LNCaP clone FGC (cell line): ENCODE results near the gene ITIH4.

Experiments used
- DNase-seq: peaks from one replicate; pipeline ENCODE4 v3.0.0-alpha.2; 2011; ENCODE audit warnings: low read depth
- H3K4me3 ChIP-seq: 2 replicates; pipeline ENCODE4 v1.5.1; 2011; ENCODE audit warnings: mild to moderate bottlenecking, low read depth, low read length, control low read depth
- TF ChIP-seq, protein P1 (sequence below): IDR thresholded peaks from 2 replicates; pipeline ENCODE4 v1.5.1; 2012; ENCODE audit warnings: mild to moderate bottlenecking; ENCODE audit not compliant: control insufficient read depth, insufficient read depth; ENCODE audit errors: extremely low read depth

The ITIH4 gene

DNA sequence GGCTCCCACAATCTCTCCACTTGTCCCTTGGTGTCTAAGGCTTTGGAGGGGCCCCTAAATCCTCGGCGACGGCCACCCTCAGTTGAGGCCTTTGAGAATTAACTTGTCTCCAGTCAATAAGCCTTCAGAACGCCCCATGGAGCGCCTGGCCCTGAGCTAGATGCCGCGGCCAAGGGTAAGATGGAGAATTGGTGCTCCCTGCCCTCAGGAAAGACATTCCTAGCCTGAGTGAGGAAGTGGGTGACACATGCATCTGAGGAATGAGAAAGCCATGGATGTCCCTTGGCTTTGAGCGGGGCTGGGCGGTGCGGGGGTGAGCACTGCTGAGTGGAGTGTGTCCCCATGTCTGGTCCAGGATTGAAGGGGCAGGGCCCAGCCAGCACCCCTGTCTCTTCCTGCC lies 13.3 kb downstream of the ITIH4 start:
- DNase-seq = no peak
- H3K4me3 ChIP-seq = no peak overlapping the region
- TF ChIP-seq, protein P1, sequence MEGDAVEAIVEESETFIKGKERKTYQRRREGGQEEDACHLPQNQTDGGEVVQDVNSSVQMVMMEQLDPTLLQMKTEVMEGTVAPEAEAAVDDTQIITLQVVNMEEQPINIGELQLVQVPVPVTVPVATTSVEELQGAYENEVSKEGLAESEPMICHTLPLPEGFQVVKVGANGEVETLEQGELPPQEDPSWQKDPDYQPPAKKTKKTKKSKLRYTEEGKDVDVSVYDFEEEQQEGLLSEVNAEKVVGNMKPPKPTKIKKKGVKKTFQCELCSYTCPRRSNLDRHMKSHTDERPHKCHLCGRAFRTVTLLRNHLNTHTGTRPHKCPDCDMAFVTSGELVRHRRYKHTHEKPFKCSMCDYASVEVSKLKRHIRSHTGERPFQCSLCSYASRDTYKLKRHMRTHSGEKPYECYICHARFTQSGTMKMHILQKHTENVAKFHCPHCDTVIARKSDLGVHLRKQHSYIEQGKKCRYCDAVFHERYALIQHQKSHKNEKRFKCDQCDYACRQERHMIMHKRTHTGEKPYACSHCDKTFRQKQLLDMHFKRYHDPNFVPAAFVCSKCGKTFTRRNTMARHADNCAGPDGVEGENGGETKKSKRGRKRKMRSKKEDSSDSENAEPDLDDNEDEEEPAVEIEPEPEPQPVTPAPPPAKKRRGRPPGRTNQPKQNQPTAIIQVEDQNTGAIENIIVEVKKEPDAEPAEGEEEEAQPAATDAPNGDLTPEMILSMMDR = no peak

DNA sequence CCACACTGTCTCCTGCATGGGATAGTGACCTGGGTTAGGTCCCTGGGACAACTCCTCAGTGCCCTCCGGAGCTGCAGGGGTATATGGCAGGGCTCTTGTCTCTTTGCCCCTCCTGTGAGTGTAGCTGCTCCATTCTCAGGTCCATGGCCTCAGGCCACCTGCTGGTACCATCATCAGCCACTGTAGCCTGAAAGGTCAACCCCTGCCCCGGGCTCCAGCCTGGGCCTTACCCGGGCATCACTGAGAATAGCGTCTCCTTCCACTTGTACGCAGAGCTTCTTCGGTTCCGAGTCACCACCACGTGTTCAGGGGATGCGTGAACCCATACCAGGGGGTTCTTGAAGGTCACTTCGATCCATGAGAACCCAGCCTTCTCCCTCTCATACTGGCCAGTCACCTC lies 13.8 kb downstream of the ITIH4 start:
- TF ChIP-seq, protein P1 = no peak
- DNase-seq = no peak

DNA sequence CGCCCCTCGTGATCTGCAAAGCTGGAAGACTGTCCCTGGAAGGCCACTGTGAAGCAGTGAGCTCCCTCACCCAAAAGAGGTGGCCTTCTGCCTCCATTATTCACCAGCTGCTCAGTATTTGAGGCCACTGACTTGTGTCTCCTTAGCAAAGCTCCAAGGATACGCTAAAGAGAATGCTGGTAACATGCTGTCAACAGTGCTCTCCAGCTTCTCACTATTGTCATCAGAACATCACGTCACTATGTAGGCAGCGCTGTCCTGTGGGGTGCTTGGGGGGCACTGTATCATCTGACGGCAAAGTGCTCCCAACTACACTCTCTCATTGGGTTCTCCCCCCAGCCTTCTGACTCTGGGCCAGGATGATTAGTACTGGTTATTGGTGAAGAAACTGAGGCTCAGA lies 14.3 kb downstream of the ITIH4 start:
- TF ChIP-seq, protein P1 = no peak
- H3K4me3 ChIP-seq = no peak overlapping the region
- DNase-seq = no peak

More for the DNA sequence above, 13.8 kb downstream of the ITIH4 start:
- no peak overlapping the region for H3K4me3 ChIP-seq

DNA sequence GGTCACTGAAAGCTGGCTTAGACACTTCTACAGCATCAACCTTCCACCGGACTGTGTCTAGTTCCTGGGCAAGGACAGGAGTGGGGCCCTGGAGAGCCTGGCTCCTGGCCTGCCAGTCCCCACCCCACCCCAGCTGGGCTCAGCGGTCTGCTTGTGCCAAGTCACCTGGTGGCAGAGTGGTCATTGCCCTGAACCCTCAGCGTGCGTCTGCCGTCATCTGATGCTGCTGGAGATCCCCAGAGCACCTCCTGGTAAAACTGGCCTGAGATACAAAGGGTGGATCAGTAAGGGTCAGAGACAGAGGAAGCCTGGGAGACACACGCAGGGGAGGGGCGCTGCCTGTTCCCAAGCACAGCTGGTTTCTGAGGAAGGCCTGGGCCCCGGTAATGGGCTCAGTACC lies 16.7 kb downstream of the ITIH4 start:
- no peak for DNase-seq
- TF ChIP-seq, protein P1 = no peak
- H3K4me3 ChIP-seq = no peak overlapping the region

DNA sequence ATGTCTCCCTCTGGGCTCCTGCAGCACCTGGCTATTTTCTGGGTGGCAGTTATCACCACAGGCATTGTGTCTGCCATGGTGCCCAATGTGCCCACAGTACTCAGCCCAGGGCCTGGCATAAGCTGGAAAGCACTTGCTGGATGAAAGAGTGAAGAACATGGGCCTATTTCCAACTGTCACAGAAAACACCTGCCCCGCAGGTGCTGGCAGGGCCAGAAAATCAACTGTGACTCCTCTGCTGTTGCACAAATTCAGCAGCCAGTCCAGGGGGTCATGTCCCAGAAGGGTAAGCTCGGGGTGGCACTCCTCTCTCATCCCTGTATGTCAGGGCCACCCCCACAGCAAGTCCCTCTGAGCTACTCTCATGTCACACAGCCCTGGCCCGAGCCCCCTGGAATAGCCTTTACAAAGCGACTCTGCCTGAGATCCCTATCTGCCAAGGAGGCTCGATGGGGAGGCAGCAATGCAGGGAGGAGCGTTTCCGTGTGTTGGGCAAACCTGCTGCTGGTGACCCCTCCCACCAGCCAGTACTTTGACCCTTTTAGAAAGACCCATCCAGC lies 18.9 kb downstream of the ITIH4 start:
- TF ChIP-seq, protein P1 = no peak

DNA sequence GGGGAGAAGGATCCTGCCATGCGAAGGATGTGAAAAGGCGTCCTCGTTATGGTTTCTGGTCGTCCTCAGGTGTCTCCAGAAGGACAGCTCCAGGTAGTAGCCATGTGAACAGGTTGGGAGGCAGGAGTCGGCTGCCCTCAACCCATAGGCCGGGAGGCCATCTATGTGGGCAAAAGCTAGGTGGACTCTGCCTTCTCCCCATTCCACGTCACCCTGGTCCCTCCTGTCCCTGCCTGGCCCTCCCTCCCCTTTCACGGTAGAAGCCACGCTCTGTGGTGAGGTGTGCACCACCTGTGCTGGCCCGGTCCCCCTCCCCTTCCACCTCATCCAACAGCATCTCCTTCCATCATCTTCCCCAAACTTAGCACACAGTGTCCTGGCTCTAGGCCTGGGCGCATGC lies 19.5 kb downstream of the ITIH4 start:
- H3K4me3 ChIP-seq = no peak overlapping the region
- DNase-seq = no peak
- TF ChIP-seq, protein P1 = no peak

More for the DNA sequence above, 18.9 kb downstream of the ITIH4 start:
- no peak overlapping the region for H3K4me3 ChIP-seq
- DNase-seq = no peak

DNA sequence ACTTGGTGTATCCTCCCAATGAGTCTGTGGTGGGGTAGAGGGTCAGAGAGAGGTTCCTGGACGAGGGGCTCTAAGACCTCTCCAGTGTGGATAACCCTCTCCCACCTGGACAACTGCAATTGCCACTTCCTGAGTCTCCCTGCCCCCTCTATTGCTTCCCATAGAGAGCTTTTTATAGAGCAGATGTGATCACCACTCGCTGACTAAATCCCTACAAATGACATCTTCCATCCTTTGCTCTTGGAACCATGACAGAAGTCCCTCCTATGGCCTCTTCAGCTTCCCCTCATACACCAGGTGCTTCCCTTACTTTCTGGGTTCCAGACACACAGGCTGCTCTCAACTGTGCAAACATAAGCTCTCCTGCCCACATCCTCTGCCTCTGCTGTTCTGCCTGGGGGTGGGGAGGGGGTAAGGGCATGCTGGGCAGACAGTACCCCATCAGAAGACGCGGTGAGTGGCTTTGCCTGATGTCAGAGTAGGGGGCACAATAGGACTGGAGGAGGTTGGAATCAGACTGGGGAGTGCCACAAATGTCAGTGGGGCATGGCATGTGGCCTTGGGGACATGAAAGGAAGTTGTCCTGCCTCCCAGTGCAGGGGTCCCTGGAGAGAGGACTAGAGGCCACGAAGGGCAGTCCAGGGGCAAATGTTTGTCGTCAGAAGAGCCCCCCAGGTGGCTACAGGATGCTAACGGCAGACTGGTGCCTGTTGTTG lies 20.7 kb downstream of the ITIH4 start:
- no peak overlapping the region for H3K4me3 ChIP-seq
- no peak for DNase-seq
- TF ChIP-seq, protein P1 = no peak
